ENCODE data around the gene CDC25C.
A peak's percentile ranks its signal among the peaks of the same experiment; 100 is the strongest.

Gene CDC25C

DNA sequence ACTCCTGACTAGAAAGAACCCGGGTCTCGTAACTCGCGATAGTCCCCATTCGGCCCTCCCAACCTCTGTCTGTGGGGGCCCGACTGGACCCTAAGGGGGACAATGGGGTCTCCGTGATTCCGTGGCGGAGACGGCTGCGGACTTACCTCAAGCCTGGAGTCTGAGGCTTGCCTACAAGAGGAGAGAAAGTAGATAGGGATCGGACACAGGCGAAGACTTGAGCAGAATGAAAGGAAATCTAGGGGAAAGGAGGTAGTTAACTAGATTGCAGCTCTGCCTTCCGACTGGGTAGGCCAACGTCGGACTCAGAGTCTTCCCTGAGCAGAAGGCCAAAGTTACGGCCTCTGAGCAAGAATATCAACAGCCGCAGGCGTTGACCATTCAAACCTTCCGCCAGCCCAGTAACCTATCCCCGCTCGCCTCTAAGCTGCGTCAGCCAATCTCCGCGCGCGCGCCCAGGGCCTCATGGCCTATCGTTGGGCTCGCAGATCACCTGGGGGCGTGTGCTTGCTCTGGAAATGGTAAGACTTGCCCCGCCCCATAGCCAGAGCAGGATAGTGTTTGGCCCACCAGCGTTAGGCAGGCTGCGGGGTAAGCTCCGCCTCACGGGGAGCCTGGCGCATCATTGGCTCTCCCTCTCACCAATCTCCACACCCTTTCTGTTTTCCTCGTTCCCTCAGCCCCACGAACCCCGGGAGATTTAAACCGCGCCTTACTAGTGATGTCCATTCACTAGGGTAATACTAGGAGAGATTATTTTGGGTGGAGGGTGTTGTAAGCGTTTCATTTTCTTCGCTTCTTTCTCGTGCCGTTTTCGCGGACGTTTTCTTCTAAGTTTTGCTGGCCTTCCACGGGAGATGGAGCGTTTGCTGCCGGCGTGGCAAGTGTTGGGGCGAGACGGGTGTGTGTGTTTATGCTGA is at the start of gene CDC25C:
CDC25C (minus strand) TSS at position 356 of the 920 bp plus-strand sequence. CDS start 624 bp downstream, outside the sequence.
- DNase-seq, result peak; percentile 95

DNA sequence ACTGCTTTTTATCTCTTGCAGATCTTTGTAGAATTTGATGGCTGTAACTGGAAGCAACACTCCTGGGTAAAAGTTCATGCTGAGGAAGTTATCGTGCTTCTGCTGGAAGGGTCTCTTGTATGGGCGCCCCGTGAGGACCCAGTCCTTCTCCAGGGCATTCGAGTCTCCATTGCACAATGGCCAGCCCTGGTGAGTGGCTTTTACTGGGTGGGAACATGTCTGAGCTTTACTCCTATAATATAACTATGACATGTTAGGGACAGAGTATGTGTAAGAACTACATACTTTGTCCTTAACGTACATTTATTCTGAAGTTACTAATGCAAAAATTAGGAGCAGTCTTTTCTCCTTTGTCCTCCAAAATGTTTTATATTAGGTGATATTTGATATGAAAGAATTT is 41.0 kb upstream of the CDC25C start:
- no peak for DNase-seq

DNA sequence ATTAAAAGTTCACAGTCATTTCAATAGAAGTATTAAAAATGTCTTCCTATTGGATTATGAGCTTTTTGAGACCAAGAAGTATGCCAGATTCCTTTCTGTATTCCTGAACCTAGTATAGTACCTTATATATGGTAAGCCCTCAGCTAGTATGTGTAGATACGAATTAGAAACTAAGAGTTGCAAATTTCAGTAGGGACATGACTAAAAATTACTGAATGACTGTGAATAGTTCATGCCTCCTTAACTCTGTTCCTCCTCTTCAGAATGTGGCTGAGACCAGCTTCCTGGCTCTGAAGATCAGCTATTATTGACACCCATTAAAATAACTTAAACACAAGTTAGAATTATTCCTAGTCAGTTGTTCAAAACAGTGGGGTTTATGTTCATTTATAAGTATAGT is 40.6 kb upstream of the CDC25C start:
- no peak for DNase-seq

DNA sequence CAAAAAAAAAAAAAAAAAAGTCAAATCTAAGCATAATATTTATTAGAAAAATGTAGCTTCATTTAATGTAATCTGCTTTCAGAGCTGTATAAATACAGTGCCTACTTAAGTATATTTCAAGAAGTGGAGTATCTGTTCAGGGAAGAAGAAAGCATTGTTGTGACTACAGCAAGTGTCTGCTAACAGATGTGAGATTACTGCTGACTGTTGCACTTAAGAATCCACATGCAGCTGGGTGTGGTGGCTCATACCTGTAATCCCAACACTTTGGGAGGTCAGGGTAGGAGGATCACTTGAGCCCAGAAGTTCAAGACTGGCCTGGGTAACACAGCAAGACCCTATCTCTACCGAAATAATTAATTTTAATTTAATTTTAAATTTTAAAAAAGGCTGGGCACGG is 39.9 kb upstream of the CDC25C start:
- no peak for DNase-seq

DNA sequence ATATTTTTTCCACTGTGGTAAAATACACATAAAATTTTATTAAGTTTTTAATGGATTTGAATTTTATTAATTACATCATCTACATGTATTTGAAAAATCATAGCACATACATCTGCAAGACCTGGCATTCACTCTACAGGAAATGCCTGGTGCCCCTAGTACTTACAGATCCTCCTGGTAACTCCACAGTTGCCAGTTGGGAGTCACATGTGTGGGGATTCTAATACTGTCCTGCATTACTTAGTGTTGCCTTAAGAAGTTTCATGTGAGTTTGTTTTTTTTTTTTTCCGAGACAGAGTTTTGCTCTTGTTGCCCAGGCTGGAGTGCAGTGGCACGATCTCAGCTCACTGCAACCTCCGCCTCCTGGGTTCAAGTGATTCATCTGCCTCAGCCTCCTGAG is 38.9 kb upstream of the CDC25C start:
- DNase-seq, result no peak

- no peak for DNase-seq
Measured at GRCh38 chr5:138369706-138370105, 38.1 kb upstream of the CDC25C start.

DNA sequence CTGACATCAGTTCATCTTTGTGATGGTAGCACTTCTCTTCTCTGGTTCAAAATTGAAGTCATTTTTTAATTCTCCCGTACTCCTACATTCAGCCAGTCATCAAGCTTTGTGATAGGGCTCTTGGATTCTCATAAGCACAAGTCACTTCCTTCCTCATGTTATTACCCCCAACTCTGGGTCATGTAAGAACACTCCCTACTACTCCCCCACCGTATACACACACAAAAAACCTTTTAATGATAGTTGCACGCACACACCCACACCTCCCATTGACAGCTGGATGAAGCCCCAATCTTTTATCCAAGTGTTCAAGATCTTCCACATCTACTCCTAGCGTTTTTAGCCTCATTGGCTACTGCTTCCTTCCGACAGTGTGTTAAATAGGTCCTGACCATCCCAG is 37.7 kb upstream of the CDC25C start:
- DNase-seq, result no peak

- no peak for DNase-seq
Measured at GRCh38 chr5:138366632-138367382, 35.2 kb upstream of the CDC25C start.

GRCh38 chr5:138364576-138364975 is 33.0 kb upstream of the CDC25C start:
- no peak for DNase-seq

DNA sequence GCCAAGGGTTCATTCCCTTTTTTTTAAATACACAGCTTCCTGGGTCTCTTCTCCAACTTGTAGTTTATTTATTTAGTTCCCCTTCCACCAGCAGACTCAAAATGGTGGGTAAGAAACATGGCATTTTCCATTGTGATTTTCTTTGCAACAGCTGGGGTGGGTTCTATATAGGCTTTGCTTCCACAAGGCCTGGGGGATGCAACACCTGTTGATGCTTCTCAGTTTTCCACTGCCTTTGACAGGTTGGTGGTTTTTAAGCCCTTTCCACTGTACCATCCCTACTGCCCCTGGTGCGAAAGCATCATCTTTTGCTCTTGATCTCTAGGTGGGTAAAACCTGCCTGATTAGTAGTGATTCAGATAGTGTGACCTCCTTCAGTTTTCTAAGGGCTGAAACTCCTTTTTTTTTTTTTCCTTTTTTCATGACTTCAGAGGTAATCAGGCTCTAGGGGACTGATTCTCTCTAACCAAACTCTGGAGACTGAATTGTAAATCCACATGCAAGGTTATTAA is 29.4 kb upstream of the CDC25C start:
- peak; percentile 18 for DNase-seq

- no peak for DNase-seq
Measured at GRCh38 chr5:138359621-138360020, 28.0 kb upstream of the CDC25C start.

- DNase-seq, result no peak
Measured at GRCh38 chr5:138354926-138355378, 23.3 kb upstream of the CDC25C start.

DNA sequence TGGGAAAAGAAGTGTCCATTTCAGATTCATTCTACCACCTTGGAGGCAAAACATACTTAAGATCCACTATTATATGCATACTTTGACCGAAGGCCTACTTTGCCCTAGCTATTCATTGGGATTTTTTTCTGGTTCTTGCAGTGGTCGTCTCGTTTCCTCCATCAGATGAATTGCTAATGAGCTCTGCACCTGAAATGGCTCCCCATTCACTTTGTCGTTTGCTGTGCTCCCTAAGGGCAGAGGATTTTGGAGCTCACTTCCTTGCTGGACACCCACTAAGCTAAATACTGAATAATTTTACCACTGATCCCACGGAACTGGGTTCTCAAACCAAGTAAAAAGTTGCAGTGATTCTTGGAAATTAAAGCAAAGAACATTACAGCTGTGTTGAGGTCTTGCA is 22.8 kb upstream of the CDC25C start:
- DNase-seq, result no peak

GRCh38 chr5:138353560-138354080 is 22.0 kb upstream of the CDC25C start:
- DNase-seq, result no peak

- peak; percentile 16 for DNase-seq
Measured at GRCh38 chr5:138352722-138353559, 21.3 kb upstream of the CDC25C start.

DNA sequence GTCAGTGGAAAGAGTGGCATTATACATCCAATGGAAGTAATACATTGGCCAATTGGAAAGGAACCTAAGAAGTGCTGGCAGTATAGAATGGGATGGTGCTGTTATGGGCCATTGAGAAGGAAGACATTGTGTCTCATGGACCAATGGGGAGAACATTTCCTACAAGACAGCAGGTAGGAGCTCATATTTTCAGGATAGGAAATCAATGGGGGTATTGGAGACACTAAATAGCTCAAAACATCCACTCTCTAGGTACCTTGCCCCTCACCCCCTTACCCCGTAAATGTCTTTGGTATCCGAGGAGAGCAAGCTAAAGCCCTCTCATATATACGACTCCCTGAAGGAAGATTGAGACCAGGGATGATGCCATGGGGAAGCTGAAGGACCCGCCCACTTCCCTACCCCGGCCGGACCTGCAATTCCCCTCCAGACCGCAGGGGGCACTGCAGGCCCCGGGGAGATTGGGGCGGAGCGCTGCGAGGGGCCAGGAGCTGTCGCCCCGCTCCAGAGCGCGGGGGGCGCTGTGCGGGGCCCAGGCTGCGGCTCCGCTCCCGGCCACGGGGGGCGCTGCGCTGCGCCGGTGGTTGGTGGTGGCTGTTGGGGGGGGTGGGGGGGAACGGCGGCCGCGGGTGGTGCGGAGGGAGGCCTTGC is 20.6 kb upstream of the CDC25C start, which contains the start of gene KDM3B:
KDM3B (plus strand) TSS at position 615 of the 651 bp plus-strand sequence. CDS start 111 bp downstream, outside the sequence.
- DNase-seq, result peak; percentile 68

- DNase-seq, result no peak
Measured at GRCh38 chr5:138351517-138351916, 19.9 kb upstream of the CDC25C start.

- no peak for DNase-seq
Measured at GRCh38 chr5:138351056-138351455, 19.5 kb upstream of the CDC25C start.

DNA sequence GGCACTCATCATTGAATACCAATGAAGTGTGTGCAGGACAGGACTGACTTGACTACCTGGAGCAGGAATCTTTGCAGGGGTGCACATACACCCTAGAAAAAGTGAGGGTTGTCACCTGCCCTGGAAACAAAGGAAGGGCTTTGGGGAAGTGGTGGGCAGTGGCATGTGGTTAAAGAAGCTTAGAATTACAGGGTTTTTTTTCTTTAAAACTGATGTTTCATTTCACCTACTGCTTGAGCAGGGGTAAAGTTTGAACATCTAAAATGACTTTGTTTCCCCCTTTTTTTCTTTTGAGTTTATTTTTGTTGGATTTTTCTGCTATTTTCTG is 18.9 kb upstream of the CDC25C start:
- DNase-seq, result no peak

- no peak for DNase-seq
Measured at GRCh38 chr5:138349852-138350562, 18.4 kb upstream of the CDC25C start.

DNA sequence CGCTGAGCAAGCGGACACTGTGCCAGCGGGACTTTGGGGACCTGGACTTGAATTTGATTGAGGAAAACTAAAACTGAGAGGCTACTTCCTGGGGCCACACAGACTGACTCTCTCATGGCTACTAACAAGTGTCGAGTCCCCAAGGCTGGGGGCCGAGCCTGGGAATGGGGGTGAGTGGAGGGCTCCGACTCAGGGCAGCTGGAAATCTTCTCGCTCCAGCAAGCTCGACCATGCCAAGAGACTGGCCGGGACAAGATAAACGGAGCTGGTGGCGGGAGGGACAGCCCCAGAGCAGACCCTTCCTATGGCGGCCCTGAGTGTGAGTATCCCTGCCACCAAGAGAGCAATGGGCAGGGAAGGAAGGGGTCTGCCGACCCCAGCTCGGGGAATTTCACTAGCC is 15.3 kb upstream of the CDC25C start:
- no peak for DNase-seq
